Activated CD4-positive, alpha-beta T cell treated with anti-CD3 and anti-CD28 coated beads, Interleukin-10, Interleukin-2, amounts not matched to agents 100 ng/mL and 50 ng/mL, durations not matched to agents 16 hours and 8 hours (primary cell): ENCODE results near the gene NUDT14.

Experiments
- DNase-seq: peaks from one replicate; pipeline ENCODE4 v3.0.0-alpha.2; 2020

Gene NUDT14

DNA sequence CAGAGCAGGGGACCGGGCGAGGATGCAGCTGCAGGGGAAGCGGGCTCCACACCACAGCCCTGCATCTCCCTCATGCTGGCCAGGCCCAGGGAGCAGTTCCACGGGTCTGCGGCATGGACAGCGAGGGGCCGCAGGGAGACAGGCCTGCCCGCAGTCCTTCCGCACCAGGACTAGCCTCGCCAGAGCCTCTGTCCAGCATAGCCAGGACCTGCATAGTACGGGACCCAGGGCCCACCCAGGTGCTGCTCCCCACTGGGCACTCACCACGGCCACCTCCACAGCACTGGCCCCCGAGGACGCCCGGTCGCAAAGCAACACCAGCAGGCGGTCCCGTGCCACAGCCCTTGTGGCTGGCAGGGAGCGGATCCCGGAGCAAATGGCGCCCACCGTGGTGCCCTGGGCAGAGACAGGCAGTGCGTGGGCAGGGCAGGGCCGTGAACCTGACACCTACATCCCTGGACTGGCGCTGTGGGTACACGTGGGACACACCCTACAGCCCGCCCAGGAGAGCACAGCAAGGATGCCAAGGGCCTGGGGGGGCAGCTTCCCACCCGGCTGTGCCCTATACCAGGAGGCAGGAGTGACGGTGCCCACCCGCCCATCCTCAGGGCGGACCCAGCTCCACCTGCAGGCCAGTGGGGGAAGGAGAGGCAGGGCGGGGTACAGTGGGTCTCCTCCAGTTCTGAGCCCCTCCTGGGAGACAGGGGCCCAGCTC, 36.3 kb downstream of the NUDT14 start:
- DNase-seq: no peak

DNA sequence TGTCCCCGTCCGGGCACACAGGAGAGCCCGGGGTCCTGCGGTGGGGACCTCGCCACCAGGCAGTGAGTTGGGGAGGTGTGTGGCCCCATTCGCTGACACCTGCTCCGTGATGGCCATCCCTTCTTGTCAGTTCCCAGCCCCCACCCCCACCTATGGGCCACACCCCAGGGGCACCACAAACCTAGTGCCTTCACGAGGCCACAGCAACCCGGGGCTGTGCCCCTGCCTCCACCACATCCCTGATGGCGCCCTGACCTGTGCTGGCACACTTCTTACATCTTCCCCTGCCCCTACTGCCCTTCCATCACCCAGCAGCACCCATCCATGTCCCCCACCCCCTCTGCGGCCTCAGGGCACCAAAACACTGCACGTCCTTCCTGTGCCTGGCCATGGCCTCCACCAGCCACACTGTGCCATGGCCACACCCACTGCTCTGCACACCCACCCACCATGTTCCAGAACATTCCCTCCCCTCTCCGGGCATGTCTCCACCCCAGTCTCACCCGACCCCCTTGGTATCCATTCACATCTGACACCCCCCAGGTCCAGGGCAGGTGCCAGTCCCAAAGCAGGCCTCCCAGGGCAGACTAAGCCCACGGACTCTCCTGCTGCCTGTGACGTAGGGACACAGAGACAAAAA, 37.0 kb downstream of the NUDT14 start:
- DNase-seq: no peak

DNA sequence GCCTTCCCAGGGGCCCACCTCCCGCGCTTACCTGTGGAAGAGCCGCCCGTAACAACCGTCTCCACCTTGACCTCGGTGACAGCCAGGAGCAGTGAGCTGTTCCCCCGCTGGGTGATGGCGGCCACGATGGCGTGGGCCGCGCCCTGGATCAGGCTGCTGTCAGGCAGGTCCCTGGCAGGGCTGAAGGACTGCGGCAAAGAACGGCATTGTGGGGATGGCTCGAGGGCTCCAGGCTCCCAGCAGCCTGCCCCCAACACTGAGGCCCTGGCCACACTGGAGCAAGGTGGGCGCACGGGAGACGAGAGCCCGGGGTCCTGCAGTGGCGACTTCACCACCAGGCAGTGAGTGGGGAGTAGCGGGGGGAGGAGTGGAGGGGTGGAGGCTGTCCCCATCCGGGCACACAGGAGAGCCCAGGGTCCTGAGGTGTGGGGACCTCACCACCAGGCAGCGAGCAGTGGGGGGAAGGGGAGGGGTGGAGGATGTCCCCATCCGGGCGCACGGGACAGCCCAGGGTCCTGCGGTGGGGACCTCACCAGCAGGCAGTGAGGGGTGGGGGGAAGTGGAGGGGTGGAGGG, 37.6 kb downstream of the NUDT14 start:
- no peak for DNase-seq

DNA sequence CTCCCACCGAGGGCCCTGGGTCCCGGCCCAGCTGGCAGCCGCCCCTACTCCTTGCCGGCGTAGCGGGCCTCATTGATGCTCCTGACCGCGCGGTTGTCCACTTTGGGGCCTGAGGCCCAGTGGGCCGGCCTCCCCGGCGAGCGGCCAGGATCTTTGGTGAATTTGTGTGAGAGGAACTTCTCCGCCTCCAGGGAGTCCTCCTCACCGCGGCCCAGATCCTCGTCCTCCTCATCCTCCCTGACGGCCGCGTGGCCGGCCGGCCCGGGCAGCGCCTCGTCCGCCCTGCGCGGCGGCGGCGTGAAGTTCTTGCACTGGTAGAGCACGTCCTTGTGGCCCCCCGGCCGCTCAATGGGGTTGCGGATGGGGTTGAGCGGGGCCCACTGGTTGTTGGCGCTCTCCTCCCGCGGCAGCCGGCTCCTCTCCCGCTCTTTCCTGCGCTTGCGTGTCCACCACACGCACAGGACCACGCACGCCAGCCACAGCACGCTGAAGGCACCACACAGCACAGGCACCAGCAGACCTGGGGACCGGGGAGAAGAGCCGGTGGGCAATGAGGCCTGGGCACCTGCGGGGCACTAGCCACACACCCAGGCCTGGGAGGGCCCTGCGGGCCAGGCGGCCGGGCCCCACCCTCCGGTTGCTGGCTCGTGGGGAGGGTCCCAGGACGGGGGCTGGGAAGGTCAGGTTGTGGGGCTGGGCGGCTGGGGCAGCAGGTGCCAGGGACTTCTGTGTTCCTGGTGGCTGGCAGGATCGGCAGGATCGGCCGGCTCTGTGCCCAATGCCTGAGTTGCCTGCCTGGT, 38.3 kb downstream of the NUDT14 start:
- DNase-seq: no peak

DNA sequence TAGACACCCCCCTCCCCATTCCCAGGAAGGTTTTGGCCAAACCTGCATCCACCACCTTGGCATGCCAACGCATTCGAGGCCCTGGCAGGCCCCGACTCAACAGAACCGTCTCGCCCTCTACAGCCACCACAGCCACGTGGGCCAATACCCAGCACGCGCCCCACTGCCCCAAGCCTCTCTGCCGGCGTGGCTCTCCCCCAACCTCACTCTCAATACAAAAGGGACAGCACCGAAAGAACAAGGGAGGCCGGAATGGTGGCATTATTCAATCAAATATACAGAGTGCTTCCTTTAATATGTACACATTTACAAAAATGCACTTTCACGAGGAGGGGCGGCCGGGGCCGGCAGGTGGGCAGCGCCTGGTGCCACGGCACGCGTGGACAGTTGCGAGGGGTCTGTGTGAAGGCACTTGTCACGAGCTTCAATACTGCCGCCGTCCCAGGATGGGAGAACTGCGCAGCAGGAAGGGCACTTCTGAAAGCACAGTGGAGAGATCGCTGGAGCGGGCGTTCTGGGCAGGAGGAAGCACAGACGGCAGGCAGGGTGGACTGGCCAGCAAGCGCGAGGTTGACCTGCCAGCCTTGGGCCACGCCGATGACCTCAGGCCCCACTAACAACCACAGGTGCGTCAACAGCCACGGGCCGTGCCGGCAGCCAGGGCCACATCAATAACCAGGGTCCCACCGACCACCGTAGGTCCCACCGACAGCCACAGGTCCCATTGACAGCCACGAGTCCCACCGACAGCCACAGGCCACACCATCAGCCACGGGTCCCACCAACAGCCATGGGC, 39.4 kb downstream of the NUDT14 start:
- no peak for DNase-seq

DNA sequence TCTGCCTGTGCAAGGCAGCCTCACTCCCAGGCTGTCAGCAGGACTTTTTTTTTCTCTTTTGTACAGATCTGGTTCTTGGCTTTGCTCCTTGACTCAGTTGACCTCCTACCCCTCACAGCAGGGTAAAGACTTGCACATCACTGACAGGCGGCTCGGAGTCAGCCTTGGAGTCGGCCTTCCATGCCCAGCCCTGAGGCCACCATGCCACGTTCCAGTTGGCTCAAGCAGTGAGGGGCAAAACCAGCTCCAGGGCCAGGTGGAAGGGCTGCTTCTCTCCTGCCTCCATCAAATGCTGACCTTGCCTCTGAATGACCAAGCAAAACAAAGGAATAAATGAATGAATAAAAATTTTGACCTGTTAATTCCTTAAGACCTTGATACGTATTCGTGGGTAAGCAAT, 40.1 kb downstream of the NUDT14 start:
- DNase-seq: no peak

DNA sequence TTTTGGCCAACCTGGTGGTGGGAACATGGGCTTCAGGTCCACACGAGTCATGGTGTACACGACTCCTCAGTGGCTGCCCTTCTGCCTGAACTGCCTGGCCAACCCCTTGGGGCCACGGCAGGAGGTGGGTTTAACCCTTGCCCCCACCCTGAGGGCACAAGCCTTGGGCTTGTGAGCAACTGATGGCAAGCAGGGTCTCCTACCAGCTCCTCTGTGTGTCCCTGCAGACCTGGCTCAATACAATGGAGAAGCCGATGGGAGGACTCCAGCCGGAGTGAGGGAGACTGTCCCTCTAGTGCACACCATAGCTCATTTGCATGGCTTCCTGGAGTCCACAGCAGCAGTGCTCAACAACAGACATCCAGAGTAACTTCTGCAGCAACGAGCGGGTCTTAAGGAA, 40.5 kb downstream of the NUDT14 start:
- no peak for DNase-seq

DNA sequence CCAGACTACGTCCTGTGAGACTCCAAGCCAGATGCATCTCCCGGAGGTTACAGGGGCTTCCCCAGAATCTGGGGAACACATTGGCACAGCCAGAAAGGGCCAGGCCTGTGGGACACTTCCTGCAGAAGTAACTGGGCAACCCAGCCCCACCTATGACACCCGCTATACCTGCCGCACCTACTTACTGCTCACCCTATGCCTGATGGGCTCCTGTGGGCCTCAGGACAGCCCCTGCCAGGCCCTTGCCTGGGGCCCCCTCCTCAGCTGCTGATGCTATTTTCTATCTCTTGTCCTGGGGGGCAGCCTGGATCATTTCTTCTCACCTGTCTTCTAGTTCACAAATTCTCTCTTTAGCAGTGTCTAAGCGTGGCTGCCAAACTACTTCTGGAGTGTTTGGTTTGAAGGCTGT, 41.3 kb downstream of the NUDT14 start:
- no peak for DNase-seq

DNA sequence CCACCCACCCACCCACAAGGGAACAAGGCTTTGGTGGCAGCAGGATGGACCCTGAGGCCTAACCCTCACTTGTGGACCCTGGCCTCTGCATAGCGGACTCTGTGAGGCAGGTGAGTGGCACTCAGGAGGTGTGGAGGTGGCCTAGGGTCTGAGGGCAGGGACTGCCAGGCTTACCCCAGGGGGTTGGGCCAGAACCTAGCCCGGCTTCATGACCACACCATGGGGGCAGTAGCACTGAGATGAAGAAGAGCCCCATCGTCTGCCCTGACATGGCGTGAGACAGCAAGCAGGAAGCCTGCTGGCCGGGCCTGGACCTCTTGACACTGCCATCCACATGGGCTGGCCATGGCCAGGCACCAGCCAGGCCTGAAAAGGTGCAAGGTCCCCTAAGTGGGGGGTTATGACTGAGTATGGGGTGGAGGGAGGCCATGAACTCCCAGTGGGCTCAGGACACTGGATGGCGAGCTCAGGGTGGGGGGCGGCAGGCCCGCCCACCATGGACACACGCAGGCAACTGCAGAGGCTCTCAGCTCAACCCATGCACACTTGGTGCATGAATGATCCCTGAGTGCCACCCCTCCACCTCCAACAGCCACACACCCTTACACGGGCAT, 41.8 kb downstream of the NUDT14 start:
- no peak for DNase-seq

DNA sequence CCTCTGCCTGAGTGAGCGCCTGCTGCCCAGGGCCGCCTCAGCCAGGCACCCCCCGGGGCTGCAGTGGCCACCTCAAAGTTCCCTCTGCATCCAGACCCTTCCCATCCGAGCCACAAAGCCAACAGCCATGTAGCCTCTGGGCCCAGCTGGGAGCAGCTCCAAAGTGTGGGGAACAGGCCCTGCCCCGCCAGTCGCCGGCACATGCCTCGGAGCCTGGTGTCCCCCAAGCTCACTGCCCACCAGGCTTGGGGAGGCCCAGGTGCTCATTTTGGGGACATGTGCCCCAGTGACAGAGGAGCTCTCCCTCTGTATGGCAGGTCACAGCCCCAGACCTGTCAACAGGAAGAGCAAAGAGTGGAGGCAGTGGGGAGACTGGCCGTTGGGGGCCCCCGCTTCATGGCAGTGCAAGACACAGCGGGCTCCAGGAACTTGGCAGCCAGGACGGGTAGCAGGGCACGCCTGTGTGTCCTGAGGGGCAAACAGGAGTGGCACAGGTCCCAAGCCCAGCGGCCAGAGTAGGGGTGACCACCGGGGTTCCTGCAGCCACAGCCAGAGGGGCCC, 42.5 kb downstream of the NUDT14 start:
- DNase-seq: no peak

DNA sequence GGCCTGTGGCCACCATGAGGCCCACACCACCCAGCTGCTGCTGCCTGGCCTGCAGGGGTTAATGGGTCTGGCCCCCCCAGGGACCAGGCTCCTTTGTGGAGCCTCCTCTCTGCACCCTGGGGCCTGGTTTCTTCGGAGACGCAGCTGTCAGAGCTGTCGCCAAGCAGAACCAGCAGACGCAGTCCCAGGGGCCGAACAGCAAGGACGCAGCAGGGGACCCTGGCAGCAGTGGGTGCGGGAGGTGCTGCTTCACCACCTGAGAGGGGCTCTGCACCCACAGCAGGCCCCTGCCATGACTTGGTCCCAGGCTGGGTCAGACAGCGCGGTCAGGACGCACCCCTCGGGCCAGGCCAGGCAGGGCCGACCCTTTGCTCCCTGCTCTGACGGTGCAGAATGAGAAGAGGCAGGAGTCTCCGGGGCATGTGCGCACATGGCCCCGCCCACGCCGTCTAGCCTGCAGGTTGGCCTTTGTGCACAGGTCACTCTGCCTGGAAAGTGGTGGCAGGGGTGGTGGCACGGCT, 43.0 kb downstream of the NUDT14 start:
- DNase-seq: no peak

DNA sequence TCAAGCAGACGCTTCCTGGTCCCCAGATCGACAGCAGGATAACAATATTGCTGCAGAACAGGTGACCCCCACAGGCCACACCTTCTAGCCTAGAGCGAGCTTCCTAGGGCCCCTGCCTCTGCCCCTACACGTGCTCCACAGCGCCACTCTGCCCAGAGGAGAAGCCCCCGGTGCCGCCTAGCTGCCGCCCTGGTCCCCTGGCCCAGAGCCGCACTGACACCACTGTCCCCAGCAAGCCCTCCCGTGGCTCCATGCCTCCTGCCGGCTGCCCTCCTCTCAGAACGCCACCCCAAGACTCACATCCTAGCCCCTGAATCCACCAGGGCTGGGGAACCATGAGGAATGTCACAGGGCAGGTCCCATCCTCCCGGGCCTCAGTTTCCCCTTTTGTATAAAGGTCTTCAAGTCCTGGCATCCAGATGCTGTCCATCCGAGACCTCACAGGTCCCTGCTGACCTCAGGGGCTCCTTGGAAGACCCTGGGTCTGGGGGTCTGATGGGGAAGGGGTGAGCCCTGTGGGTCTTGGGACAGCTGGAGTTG, 43.6 kb downstream of the NUDT14 start:
- no peak for DNase-seq

DNA sequence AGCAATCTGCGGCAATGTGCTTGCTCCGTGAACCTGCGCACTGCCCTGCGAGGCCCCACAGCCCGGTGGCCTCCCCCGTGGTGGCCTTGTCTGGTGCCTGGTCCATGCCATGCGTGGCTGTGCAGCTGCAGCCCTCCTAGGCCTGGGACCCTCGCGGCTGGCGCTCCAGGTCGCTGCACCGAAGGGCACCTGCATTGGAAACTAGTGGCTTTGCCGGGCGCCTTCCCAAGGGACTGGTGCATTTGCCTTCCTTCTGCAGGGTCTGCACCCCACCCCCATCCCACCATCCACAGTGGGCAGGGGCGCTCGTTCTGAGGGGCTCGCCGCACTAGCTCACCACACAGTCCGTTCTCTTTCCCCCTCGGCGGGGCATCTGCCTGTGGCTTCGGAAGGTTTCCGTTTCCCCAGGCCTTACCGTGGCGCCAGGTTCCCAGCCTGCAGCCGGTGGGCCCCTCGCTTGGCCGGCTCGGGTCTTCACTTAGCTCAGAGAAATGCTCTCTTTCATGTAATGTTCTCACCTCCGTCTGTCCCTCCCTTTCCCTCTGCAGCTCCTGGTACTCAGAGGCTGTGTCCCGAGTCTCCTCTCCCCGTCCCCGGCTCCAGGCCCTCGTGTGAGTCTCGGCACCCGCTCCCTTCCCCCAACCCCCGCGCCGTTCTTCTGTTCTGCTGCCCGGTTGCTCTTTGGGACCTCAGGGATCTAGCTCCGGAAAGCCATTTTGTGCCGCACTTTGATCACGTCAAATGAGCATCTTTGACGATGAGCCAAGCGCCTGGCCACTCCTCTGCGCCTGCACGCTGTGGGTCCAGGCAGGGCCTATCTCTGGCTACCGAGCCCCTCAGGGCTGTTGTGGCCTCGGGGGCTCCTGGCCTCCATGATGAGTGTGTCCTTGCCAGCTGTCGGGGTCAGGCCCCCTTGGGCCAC, 44.5 kb downstream of the NUDT14 start:
- no peak for DNase-seq

DNA sequence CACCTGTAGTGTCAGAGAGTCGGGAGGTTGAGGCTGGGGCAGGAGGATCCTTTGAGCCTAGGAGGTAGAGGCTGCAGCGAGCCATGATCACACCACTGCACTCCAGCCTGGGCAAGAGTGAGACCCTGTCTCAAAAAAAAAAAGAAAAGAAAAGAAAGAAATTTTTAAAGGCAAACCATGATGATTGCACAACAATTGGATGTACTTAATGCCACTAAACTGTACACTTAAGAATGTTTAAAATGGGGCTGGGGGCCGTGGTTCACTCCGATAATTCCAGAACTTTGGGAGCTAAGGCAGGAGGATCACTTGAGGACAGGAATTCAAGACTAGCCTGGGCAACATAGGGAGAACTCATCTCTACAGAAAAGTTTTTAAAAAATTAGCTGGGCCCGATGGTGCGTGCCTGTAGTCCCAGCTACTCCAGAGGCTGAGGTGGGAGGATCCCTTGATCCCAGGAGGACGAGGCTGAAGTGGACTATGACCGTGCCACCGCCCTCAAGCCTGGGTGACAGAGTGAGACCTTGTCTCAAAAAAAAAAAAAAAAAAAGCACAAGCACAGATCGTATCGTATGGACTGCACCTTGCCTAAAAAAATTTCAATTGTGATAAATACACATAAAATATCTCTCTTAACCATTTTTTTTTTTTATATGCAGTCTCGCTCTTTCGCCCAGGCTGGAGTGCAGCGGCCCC, 45.3 kb downstream of the NUDT14 start:
- DNase-seq: no peak

DNA sequence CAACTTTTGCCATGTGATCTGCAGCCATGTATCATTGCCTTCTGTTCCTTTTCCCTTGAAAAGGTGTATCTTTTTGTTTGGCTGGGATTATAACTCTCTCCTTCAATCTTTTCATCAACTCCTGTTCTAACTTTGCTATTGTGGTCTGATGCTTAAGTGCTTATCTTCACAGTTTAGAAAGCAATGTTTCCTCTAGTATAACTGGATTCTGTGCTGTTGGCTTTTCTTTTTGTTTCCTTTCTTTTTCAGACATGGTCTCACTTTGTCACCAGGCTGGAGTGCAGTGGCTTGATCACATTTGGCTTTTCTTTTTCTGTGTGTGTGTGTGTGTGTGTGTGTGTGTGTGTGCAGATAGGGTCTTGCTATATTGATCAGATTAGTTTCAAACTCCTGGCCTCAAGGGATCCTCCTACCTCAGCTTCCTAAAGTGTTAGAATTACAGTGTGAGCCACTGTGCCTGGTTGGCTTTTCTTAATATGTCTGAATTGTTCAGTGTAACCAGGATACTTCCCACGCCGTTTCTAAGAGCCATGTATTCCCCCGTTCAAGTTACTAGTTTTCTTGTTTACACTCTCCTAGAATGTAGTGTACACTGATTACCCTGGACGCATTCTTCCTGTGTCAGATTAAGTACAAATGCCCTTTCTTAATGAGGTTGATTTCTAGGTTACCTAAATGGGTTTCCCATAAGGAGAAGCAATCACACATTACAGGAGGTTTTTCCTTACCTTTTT, 48.0 kb downstream of the NUDT14 start:
- no peak for DNase-seq

DNA sequence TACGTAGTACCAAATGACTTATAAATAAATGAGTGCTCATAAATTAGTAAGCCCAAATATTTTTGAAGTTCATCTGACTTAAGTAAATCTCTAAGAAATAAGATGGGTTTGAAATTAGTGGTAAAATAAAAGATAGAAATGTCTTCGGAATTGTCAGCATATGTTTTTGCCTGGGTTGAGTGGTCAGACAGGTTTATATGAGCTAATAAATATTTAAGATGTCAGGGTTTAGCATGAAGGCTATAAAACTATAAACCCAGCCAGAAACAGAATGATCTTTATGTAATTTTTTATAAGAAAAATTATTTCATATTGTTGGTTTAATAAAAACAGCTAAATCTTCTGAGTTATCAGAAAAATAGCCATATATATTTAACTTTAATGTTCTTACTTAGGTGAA, 49.9 kb downstream of the NUDT14 start:
- DNase-seq: no peak

DNA sequence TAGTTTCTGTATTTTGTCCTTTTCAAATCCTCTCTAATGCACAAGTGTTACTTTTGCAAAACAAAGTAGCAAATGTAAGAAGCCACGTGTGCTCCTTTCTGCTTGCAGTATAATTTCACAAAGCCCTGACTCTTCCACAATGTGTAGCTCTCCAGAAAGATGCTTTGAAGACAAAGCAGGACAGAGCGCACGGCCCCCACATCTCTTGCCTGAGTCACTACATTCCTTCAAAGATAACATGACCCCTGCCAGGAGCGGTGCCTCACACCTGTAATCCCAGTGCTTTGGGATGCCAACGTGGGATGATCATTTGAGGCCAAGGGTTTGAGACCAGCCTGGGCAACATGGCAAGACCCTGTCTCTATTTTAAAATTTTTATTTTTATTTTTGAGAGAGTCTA, 53.1 kb downstream of the NUDT14 start:
- no peak for DNase-seq

DNA sequence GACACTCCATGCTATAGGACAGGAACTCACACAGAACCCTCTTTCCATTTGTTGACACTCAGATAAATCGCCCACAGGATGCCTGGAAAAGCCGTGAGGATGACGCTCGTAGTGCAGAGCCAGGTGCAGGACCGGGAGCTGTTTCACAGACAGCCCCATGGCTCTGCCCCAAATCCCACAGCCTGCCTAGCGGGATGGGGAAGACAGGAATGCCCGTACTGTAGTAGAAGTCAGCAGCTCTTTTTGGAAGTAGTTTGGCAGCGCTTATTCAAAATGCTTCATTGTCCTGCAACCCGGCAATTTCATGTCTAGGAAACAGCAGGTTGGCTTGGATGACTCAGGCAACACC, 54.2 kb downstream of the NUDT14 start:
- DNase-seq: no peak
